Neural progenitor cell (in vitro differentiated cells): Measurements from ENCODE around the gene PRAMEF5.
"Not testable (repeated sequence)": the region's sequence is repeated elsewhere in the genome, so short reads cannot be mapped to it uniquely, and the experiment has no call there.

Experiments used
- CTCF ChIP-seq: fragments of 200-600 bp; sonication (generic); IDR thresholded peaks from 2 replicates; pipeline ENCODE4 v1.5.1; 2017; ENCODE audit warnings: antibody characterized with exemption, mild to moderate bottlenecking
- EZH2 ChIP-seq: fragments of 200-600 bp; sonication (generic); IDR thresholded peaks from 2 replicates; pipeline ENCODE4 v1.6.1; 2017; ENCODE audit warnings: antibody characterized with exemption, mild to moderate bottlenecking, moderate library complexity
- EZH2phosphoT487 ChIP-seq: fragments of 200-600 bp; sonication (generic); IDR thresholded peaks from 2 replicates; pipeline ENCODE4 v1.6.1; 2017; ENCODE audit warnings: antibody characterized with exemption

- not testable (repeated sequence) for TF ChIP-seq CTCF, EZH2, EZH2phosphoT487
These were observed 16.4 kb upstream of the PRAMEF5 start for GRCh38 chr1:13237572-13237971.
